AG04450 (cell line): ENCODE measurements around the gene MPRIP. TPM values are rescaled to one million over a fixed set of nuclear protein-coding genes. Genes with fewer than 3 reads are reported as not detected.

Experiments
- CTCF ChIA-PET: fragments of 300-600, 350-600 bp; formaldehyde crosslinking; extraction: SDS; loops from one replicate; lab custom pipeline; 2022; ENCODE audit warnings: antibody characterized with exemption, inconsistent platforms; lab: Charles Lee
- POLR2A ChIA-PET: fragments of 350-600 bp; formaldehyde crosslinking; extraction: SDS; loops from one replicate; lab custom pipeline; 2021; ENCODE audit warnings: antibody characterized with exemption, inconsistent platforms; lab: Yijun Ruan, JAX
- DNase-seq: peaks from one replicate; pipeline ENCODE4 v3.0.0-alpha.2; 2011; ENCODE audit warnings: low read depth, low spot score
- H3K27ac ChIP-seq: one replicate; pipeline ENCODE4 v1.5.1; 2012; ENCODE audit warnings: low read depth, low read length, control low read depth
- H3K27me3 ChIP-seq: one replicate; pipeline ENCODE4 v1.6.0; 2012; ENCODE audit warnings: low read length; ENCODE audit not compliant: control insufficient read depth, insufficient read depth
- H3K4me3 ChIP-seq: 2 replicates; pipeline ENCODE4 v1.5.1; 2011; ENCODE audit warnings: mild to moderate bottlenecking, low read depth, low read length, control low read depth
- H3K9me3 ChIP-seq: 2 replicates; pipeline ENCODE4 v1.5.1; 2012; ENCODE audit warnings: low read length; ENCODE audit not compliant: control insufficient read depth, insufficient read depth
- polyA plus RNA-seq: library from polyadenylated mRNA; depleted of rRNA; stranded (reverse); fragments of >200 nt; gene quantifications from 2 replicates; pipeline ENCODE4 v1.2.3, GENCODE V29; 2011
- TF ChIP-seq, protein P1 (sequence below): IDR thresholded peaks from 2 replicates; pipeline ENCODE4 v1.5.1; 2011; ENCODE audit warnings: low read depth, low read length, control low read depth, inconsistent platforms

The MPRIP gene
- polyA plus RNA-seq, 1 experiment, result 95.0 TPM

GRCh38 chr17:17216236-17216635 is 174.0 kb downstream of the MPRIP start:
- TF ChIP-seq, protein P1, sequence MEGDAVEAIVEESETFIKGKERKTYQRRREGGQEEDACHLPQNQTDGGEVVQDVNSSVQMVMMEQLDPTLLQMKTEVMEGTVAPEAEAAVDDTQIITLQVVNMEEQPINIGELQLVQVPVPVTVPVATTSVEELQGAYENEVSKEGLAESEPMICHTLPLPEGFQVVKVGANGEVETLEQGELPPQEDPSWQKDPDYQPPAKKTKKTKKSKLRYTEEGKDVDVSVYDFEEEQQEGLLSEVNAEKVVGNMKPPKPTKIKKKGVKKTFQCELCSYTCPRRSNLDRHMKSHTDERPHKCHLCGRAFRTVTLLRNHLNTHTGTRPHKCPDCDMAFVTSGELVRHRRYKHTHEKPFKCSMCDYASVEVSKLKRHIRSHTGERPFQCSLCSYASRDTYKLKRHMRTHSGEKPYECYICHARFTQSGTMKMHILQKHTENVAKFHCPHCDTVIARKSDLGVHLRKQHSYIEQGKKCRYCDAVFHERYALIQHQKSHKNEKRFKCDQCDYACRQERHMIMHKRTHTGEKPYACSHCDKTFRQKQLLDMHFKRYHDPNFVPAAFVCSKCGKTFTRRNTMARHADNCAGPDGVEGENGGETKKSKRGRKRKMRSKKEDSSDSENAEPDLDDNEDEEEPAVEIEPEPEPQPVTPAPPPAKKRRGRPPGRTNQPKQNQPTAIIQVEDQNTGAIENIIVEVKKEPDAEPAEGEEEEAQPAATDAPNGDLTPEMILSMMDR, result no peak
- CTCF ChIA-PET, result no interaction called here
- no peak overlapping the region for H3K27ac ChIP-seq
- no peaks in the 10 kb centered on the region; the same call in 1 of the 2 replicates for H3K9me3 ChIP-seq
- no peaks in the 10 kb centered on the region for H3K27me3 ChIP-seq
- no peak overlapping the region for H3K4me3 ChIP-seq
- POLR2A ChIA-PET, result no interaction called here
- no peak for DNase-seq

- Histone ChIP-seq H3K4me3 (no peak overlapping the region), H3K27ac (no peak overlapping the region), H3K9me3 (no peaks in the 10 kb centered on the region; the same call in 1 of the 2 replicates), H3K27me3 (no peaks in the 10 kb centered on the region)
- TF ChIP-seq, protein P1, result no peak
- CTCF ChIA-PET, result no interaction called here
- POLR2A ChIA-PET, result no interaction called here
- DNase-seq, result no peak
Measured at GRCh38 chr17:17216776-17217175, 174.5 kb downstream of the MPRIP start.

GRCh38 chr17:17217995-17218394 is 175.7 kb downstream of the MPRIP start:
- Histone ChIP-seq H3K4me3 (no peak overlapping the region), H3K27me3 (no peaks in the 10 kb centered on the region), H3K9me3 (no peaks in the 10 kb centered on the region; the same call in 1 of the 2 replicates), H3K27ac (no peak overlapping the region)
- no peak for DNase-seq
- ChIA-PET POLR2A (no interaction called here), CTCF (no interaction called here)
- TF ChIP-seq, protein P1, result no peak

DNA sequence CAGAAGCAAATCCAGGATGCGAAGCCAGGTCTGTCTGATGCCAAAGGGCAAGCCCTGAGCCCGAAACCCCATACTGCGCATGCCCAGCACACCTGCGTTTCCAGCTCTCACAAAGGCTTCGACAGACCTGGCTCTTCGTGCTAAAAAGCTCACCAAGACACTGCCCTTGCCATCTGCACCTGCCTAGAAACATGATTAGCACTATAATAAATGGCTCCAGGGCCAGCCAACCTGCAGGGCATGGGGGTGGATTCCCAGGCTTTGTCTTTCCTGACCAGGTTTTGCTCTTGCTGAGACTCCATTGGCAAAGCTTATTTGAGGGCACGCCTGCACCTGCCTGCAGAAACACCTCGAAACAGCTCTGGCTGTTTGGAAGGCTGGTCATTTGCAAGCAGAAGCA is 178.3 kb downstream of the MPRIP start:
- H3K27me3 ChIP-seq, result no peaks in the 10 kb centered on the region
- TF ChIP-seq, protein P1, result no peak
- ChIA-PET CTCF (no interaction called here), POLR2A (interaction anchor here (0.6 kb wide), 1 partner anchor 798 kb away, joined by 6 read pairs; no protein-coding TSS in a partner anchor)
- H3K27ac ChIP-seq, result no peak overlapping the region
- no peak overlapping the region for H3K4me3 ChIP-seq
- no peak for DNase-seq
- no peaks in the 10 kb centered on the region; the same call in 1 of the 2 replicates for H3K9me3 ChIP-seq

DNA sequence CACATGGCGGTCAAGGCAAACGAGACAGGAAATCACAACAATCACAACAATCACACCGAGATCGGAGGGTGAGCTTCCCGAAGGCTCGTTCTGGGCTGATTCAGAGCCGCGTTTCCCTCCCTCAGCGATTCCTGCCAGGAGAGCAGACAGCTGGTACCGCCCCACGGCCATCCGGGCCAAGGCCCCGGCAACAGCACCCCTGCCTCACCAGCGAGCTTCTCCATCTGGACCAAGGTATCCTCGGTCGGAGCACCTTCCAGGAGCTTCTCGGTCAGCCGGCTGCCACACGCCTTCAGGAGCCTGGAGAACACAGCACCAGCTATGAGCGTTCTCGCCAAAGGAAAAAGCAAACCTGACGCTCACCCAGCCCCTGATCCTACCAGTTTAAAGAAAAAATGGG is 179.1 kb downstream of the MPRIP start:
- TF ChIP-seq, protein P1, result no peak
- no peak for DNase-seq
- Histone ChIP-seq H3K27me3 (no peaks in the 10 kb centered on the region), H3K9me3 (no peaks in the 10 kb centered on the region; the same call in 1 of the 2 replicates), H3K4me3 (no peak overlapping the region), H3K27ac (no peak overlapping the region)
- POLR2A ChIA-PET, result interaction anchor here (0.6 kb wide), 1 partner anchor 799 kb away, joined by 6 read pairs; no protein-coding TSS in a partner anchor
- CTCF ChIA-PET, result no interaction called here
